Astrocyte of the spinal cord (primary cell): ENCODE measurements around the gene SLC34A2.

ENCODE experiments used
- DNase-seq: peaks from one replicate; pipeline ENCODE4 v3.0.0; 2011; ENCODE audit warnings: low read depth, low spot score
- H3K4me3 ChIP-seq: 2 replicates; pipeline ENCODE4 v1.5.1; 2011; ENCODE audit warnings: low read depth, mild to moderate bottlenecking, low read length, moderate library complexity
- CTCF ChIP-seq: IDR thresholded peaks from 2 replicates; pipeline ENCODE4 v1.5.1; 2012; ENCODE audit warnings: low read depth, mild to moderate bottlenecking, low read length, inconsistent platforms
- in situ Hi-C: cut with HindIII; loops from 2 replicates; pipeline ENCODE4 v1.10.0; 2017; ENCODE audit warnings: low sequenced_read_pairs

Gene SLC34A2

GRCh38 chr4:25672756-25673155 lies 17.1 kb downstream of the SLC34A2 start:
- no peak overlapping the region for H3K4me3 ChIP-seq
- in situ Hi-C loops: no loop called here
- no peak for TF ChIP-seq CTCF
- no peak for DNase-seq

- in situ Hi-C loops: no loop called here
- TF ChIP-seq CTCF: no peak
- DNase-seq: no peak
- no peak overlapping the region for H3K4me3 ChIP-seq
These were observed 18.7 kb downstream of the SLC34A2 start for GRCh38 chr4:25674386-25674785.

GRCh38 chr4:25676221-25676620 lies 20.6 kb downstream of the SLC34A2 start:
- DNase-seq: no peak
- in situ Hi-C loops: no loop called here
- no peak overlapping the region for H3K4me3 ChIP-seq
- no peak for TF ChIP-seq CTCF

GRCh38 chr4:25677157-25677556 lies 21.5 kb downstream of the SLC34A2 start:
- DNase-seq: no peak
- no peak overlapping the region for H3K4me3 ChIP-seq
- in situ Hi-C loops: no loop called here
- no peak for TF ChIP-seq CTCF

- H3K4me3 ChIP-seq: no peak overlapping the region
- no peak for TF ChIP-seq CTCF
- DNase-seq: no peak
- in situ Hi-C loops: no loop called here
These were observed 22.3 kb downstream of the SLC34A2 start for GRCh38 chr4:25677943-25678342.

- TF ChIP-seq CTCF: no peak
- in situ Hi-C loops: no loop called here
- no peak for DNase-seq
- no peak overlapping the region for H3K4me3 ChIP-seq
These were observed 32.1 kb downstream of the SLC34A2 start for GRCh38 chr4:25687773-25688172.

- DNase-seq: no peak
- TF ChIP-seq CTCF: no peak
- in situ Hi-C loops: no loop called here
- H3K4me3 ChIP-seq: no peak overlapping the region
These were observed 38.8 kb downstream of the SLC34A2 start for GRCh38 chr4:25694466-25694865.
